Motor neuron (in vitro differentiated cells): ENCODE measurements around the gene SLC22A14. TPM values are rescaled to one million over a fixed set of nuclear protein-coding genes. Genes with fewer than 3 reads are reported as not detected.

Source experiments
- ATAC-seq, 8 experiments: fragments of 200-7000 bp; cut with Tn5 transposase; replicated peaks in 6 of 8; 2 replicates each; pipeline ENCODE4 v1.8.0; 2021; ENCODE audit warnings: mild to moderate bottlenecking in 8 of 8, moderate library complexity in 8 of 8
- H3K27ac ChIP-seq, 2 donors: fragments of 250-450 bp; sonication (Bioruptor Pico); 2 replicates each; pipeline ENCODE4 v1.9.0; 2021; ENCODE audit warnings: antibody characterized with exemption in 2 of 2, mild to moderate bottlenecking in 2 of 2, moderate library complexity in 1 of 2
- H3K4me1 ChIP-seq, 2 donors: fragments of 250-450 bp; sonication (Bioruptor Pico); replicated peaks in 1 of 2; 2 replicates each; pipeline ENCODE4 v1.6.1; 2021; ENCODE audit warnings: antibody characterized with exemption in 2 of 2, mild to moderate bottlenecking in 2 of 2, moderate library complexity in 1 of 2
- H3K4me3 ChIP-seq, 5 donors: fragments of 250-450 bp; sonication (Bioruptor Pico); 2 replicates each; pipeline ENCODE4 v1.9.0; 2021; ENCODE audit warnings: antibody characterized with exemption in 5 of 5, mild to moderate bottlenecking in 5 of 5, moderate library complexity in 4 of 5
- WGBS, 10 experiments: fragments of 450-650 bp; shearing (Covaris generic); methylation state at CpG; one replicate each; pipeline ENCODE4 v1.0.0; 2022; 5-methylcytosine and 5-hydroxymethylcytosine counted together
- in situ Hi-C, 9 experiments: fragments of 400-800 bp; cut with MboI; loops; one replicate each; pipeline ENCODE4 v1.15.0; 2021; ENCODE audit warnings: low sequenced_read_pairs in 9 of 9, low pct_unique_long_range_greater_than_20kb in 2 of 9; ENCODE audit not compliant: unreplicated experiment in 9 of 9
- total RNA-seq, 8 experiments: library from RNA; unstranded; fragments of 300-600 nt; gene quantifications; 2 replicates each; pipeline versions ENCODE4 v1.2.3 to v1.2.4, GENCODE V29; 2022

The SLC22A14 gene
- total RNA-seq, 8 experiments from 2014 or later, result 0.11 to 0.71 (median 0.33) TPM

GRCh38 chr3:38345879-38346586, 63.9 kb downstream of the SLC22A14 start:
- WGBS, 10 experiments, result 0 to 93% (median 53%) methylated on average over 1 to 5 of the region's 10 CpGs; no CpG with 5 or more reads in 4 of the 10 experiments
- Histone ChIP-seq H3K4me1 (peaks cover 2 to 8% of the 10 kb centered on the region in 2 donors), H3K27ac (no peak overlapping the region), H3K4me3 (peak overlapping the region in 4 of 5 donors; percentile 50 to 85 (median 63))
- ATAC-seq, result peak in 5 of 8 experiments; percentile 26 to 52 (median 37)
- in situ Hi-C loops, result loop anchor here in 1 of 9 experiments (10.0 kb wide), 1 partner anchor 139 kb away; no protein-coding TSS in a partner anchor

GRCh38 chr3:38346587-38347410, 64.7 kb downstream of the SLC22A14 start, which contains the start of gene XYLB:
Gene XYLB, plus strand, starts transcription at chr3:38346785. Its CDS starts 84 bp downstream, at chr3:38346869.
- Histone ChIP-seq H3K4me3 (peak within 1 kb of the TSS; percentile 50 to 85 (median 57)), H3K27ac (no peak within 1 kb of the TSS), H3K4me1 (peaks cover 2 to 8% of the 10 kb centered on the region in 2 donors)
- 0 to 40% (median 0%) methylated on average over 1 to 19 of the region's 85 CpGs; no CpG with 5 or more reads in 4 of the 10 experiments for WGBS, 10 experiments
- in situ Hi-C loops, result loop anchor here in 1 of 9 experiments (10.0 kb wide), 1 partner anchor 138 kb away; no protein-coding TSS in a partner anchor
- ATAC-seq, result peak; percentile 95 to 99 (median 98)

GRCh38 chr3:38347421-38348200, 65.5 kb downstream of the SLC22A14 start:
- Histone ChIP-seq H3K4me3 (peak overlapping the region; percentile 50 to 85 (median 57)), H3K4me1 (peaks cover 2 to 8% of the 10 kb centered on the region in 2 donors), H3K27ac (no peak overlapping the region)
- in situ Hi-C loops, result loop anchor here in 1 of 9 experiments (10.0 kb wide), 1 partner anchor 137 kb away; no protein-coding TSS in a partner anchor
- WGBS, 10 experiments, result 29 to 100% (median 74%) methylated on average over 1 to 15 of the region's 19 CpGs; no CpG with 5 or more reads in 1 of the 10 experiments
- ATAC-seq, result no peak

- in situ Hi-C loops, result loop anchor here in 1 of 9 experiments (10.0 kb wide), 1 partner anchor 136 kb away; no protein-coding TSS in a partner anchor
- 33 to 100% (median 83%) methylated on average over 1 to 4 of the region's 4 CpGs; no CpG with 5 or more reads in 2 of the 10 experiments for whole genome bisulfite sequencing, 10 experiments
- Histone ChIP-seq H3K4me3 (no peak overlapping the region), H3K4me1 (peaks cover 2 to 8% of the 10 kb centered on the region in 2 donors), H3K27ac (no peak overlapping the region)
- ATAC-seq, result no peak
Measured at GRCh38 chr3:38348903-38349302, 66.8 kb downstream of the SLC22A14 start.

GRCh38 chr3:38349684-38350359, 67.7 kb downstream of the SLC22A14 start:
- in situ Hi-C loops, result loop anchor here in 1 of 9 experiments (10.0 kb wide), 1 partner anchor 135 kb away; no protein-coding TSS in a partner anchor

GRCh38 chr3:38353151-38353550, 71.1 kb downstream of the SLC22A14 start:
- no peaks in the 10 kb centered on the region for H3K4me1 ChIP-seq
- in situ Hi-C loops, result no loop called here
- WGBS, 10 experiments, result 40 to 100% (median 94%) methylated on average over 1 to 4 of the region's 4 CpGs; no CpG with 5 or more reads in 1 of the 10 experiments
- no peak overlapping the region for H3K4me3 ChIP-seq
- ATAC-seq, result no peak
- H3K27ac ChIP-seq, result no peak overlapping the region

More at GRCh38 chr3:38349684-38350359, 67.7 kb downstream of the SLC22A14 start:
- Histone ChIP-seq H3K27ac (no peak overlapping the region), H3K4me1 (peaks cover 2 to 8% of the 10 kb centered on the region in 2 donors), H3K4me3 (no peak overlapping the region)
- WGBS, 10 experiments, result 65 to 100% (median 85%) methylated on average over 1 to 7 of the region's 8 CpGs
- ATAC-seq, result no peak

- 7 to 95% (median 41%) methylated on average over 2 to 4 of the region's 4 CpGs; no CpG with 5 or more reads in 2 of the 10 experiments for WGBS, 10 experiments
- ATAC-seq, result peak in 2 of 8 experiments; percentile 62 to 87
- Histone ChIP-seq H3K27ac (no peak overlapping the region), H3K4me3 (no peak overlapping the region), H3K4me1 (no peaks in the 10 kb centered on the region)
- in situ Hi-C loops, result no loop called here
Measured at GRCh38 chr3:38354588-38355330, 72.7 kb downstream of the SLC22A14 start.

GRCh38 chr3:38359038-38359437, 76.9 kb downstream of the SLC22A14 start:
- in situ Hi-C loops, result no loop called here

GRCh38 chr3:38360345-38360744, 78.3 kb downstream of the SLC22A14 start:
- Histone ChIP-seq H3K27ac (no peak overlapping the region), H3K4me3 (no peak overlapping the region), H3K4me1 (no peaks in the 10 kb centered on the region)
- in situ Hi-C loops, result no loop called here
- WGBS, 10 experiments, result 90 to 100% (median 100%) methylated on average over 1 to 3 of the region's 3 CpGs; no CpG with 5 or more reads in 5 of the 10 experiments
- ATAC-seq, result no peak

More at GRCh38 chr3:38359038-38359437, 76.9 kb downstream of the SLC22A14 start:
- no peak overlapping the region for H3K4me3 ChIP-seq
- no peaks in the 10 kb centered on the region for H3K4me1 ChIP-seq
- ATAC-seq, result no peak
- no peak overlapping the region for H3K27ac ChIP-seq
- WGBS, 10 experiments, result 71 to 100% (median 97%) methylated on average over 1 to 6 of the region's 6 CpGs; no CpG with 5 or more reads in 2 of the 10 experiments

- in situ Hi-C loops, result no loop called here
- H3K4me1 ChIP-seq, result no peaks in the 10 kb centered on the region
- WGBS, 10 experiments, result 0 to 100% (median 100%) methylated on average over 1 of the region's 4 CpGs; no CpG with 5 or more reads in 6 of the 10 experiments
- no peak for ATAC-seq
- H3K27ac ChIP-seq, result no peak overlapping the region
- no peak overlapping the region for H3K4me3 ChIP-seq
Measured at GRCh38 chr3:38361496-38361895, 79.4 kb downstream of the SLC22A14 start.

GRCh38 chr3:38362825-38363224, 80.7 kb downstream of the SLC22A14 start:
- no peak for ATAC-seq
- 82 to 100% (median 95%) methylated on average over 1 to 8 of the region's 9 CpGs; no CpG with 5 or more reads in 2 of the 10 experiments for WGBS, 10 experiments
- Histone ChIP-seq H3K27ac (no peak overlapping the region), H3K4me3 (no peak overlapping the region), H3K4me1 (no peaks in the 10 kb centered on the region)
- in situ Hi-C loops, result no loop called here
